HG03432 (cell line): ENCODE data around the gene SLC50A1.

Experiments
- ATAC-seq: cut with Tn5 transposase; IDR thresholded peaks from one replicate; pipeline ENCODE4 v1.9.1; 2021; ENCODE audit warnings: mild to moderate bottlenecking, moderate library complexity; ENCODE audit not compliant: unreplicated experiment

SLC50A1 gene, protein sequence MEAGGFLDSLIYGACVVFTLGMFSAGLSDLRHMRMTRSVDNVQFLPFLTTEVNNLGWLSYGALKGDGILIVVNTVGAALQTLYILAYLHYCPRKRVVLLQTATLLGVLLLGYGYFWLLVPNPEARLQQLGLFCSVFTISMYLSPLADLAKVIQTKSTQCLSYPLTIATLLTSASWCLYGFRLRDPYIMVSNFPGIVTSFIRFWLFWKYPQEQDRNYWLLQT

DNA sequence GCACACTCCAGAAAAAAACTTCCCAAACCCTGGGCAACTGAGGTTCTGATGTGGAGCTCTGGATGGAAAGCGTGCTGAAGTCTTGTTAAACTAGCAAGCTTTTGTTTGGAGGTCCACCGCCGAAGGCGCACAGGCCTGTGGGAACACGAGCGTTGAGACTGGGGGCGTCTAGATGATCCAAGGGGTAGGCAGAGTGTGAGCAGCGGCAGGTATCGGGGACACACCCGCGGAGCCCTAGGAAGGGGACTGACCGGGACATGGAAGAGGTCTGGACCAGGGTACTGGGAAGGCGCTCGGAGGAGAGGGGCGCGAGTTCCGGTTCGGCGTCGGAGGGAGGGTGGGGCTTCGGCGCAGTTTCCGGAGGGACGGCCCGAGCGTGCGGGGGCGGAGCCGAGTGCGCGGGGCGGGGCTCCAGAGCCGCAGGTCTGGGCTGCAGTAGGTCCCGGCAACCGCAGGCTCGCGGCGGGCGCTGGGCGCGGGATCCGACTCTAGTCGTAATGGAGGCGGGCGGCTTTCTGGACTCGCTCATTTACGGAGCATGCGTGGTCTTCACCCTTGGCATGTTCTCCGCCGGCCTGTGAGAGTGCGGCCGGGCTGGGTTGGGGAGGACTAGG, at the start of gene SLC50A1:
SLC50A1 (plus strand) TSS at position 438 of the 614 bp plus-strand sequence; CDS start at position 498, 60 bp downstream.
- peak; percentile 81 for ATAC-seq

DNA sequence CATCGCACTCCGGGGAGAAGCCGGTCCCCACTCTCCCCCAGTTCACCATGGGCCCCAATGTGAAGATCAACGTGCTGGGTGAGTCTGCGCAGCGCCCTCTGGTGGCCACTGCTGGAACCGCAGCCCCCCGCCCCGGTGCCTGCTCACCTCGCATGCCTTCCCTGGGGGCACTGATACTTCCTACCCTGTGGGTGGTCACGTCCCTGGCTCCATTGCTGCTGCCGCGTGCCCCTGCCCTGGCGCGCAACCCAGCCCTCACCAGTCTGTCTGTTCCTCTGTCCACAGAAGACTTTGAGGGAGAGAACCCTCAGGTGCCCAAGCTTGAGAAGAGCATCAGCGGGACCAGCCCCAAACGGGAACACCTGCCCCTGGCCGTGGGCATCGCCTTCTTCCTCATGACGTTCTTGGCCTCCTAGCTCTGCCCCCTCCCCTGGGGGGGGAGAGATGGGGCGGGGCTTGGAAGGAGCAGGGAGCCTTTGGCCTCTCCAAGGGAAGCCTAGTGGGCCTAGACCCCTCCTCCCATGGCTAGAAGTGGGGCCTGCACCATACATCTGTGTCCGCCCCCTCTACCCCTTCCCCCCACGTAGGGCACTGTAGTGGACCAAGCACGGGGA, 49.4 kb upstream of the SLC50A1 start:
- ATAC-seq = no peak

DNA sequence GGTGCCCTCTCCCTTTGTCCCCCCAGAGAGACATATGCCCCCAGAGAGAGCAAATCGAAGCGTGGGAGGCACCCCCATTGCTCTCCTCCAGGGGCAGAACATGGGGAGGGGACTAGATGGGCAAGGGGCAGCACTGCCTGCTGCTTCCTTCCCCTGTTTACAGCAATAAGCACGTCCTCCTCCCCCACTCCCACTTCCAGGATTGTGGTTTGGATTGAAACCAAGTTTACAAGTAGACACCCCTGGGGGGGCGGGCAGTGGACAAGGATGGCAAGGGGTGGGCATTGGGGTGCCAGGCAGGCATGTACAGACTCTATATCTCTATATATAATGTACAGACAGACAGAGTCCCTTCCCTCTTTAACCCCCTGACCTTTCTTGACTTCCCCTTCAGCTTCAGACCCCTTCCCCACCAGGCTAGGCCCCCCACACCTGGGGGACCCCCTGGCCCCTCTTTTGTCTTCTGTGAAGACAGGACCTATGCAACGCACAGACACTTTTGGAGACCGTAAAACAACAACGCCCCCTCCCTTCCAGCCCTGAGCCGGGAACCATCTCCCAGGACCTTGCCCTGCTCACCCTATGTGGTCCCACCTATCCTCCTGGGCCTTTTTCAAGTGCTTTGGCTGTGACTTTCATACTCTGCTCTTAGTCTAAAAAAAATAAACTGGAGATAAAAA, 48.7 kb upstream of the SLC50A1 start:
- ATAC-seq = no peak

DNA sequence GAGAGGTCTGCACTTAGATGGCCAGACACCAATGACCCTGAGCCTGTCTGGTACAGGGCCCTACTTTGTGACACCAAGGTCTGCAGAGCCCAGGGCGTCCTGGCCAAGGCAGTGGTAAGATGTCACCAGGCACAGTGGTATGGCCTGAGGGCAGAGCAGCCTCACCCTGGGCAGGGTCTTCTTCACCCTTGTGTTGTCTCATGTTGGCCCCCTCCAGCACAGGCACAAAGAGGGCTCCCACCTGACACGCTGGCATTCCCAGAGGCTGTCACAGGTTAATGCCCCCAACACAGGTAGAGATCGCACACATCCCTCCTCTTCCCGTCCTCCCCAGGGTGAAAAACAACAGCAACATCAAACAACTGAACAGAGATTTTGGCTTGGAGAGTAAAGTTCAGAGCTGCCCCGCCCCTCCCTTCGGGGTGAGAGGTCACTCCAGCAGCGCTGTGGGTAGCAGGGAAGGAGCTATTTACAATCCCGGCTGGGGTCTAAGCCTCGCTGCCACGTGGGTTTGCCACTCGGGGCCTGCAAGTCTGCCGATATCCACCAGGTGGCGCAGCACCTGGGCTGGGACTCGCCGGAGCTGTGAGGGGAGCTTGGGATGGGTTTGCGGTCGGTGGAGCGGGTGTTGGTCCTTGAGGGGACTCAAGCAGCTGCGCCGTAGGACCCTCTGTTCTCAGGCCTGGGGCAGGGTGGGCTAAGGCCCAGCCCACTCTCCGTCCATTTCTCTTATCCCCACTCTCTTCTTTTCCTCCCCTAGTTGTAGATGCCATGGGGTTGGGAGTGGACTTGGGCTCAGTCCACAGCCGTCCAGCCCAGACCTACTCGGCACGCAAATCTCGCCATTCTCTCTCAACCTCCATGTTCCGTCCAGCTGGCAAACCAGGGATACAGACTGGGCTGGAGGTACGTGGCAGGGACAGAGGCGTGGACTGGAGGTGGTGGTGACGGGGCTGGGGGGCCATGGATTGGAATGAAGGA, 44.3 kb upstream of the SLC50A1 start:
- no peak for ATAC-seq

DNA sequence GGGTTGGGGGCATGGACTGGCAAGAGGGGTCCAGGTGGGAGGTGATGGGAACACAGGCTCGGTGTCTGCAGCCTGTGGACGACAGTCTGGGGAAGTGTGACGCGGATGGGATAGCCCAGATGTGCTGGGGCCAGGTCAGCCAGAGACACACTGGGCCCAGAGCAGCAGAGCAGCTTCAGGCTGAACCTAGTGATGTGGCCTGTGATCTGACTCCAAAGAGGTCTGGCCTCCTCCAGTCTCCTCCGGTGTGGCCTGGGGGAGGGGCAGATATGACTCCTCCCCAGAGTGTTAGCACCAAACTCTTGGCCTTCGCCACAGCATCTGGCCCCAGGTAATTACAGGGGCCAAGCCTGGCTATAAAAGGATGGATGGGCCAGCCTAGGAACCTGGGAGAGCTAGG, 43.5 kb upstream of the SLC50A1 start:
- no peak for ATAC-seq

- no peak for ATAC-seq
Observed at GRCh38 chr1:155092641-155093040, 43.0 kb upstream of the SLC50A1 start.

DNA sequence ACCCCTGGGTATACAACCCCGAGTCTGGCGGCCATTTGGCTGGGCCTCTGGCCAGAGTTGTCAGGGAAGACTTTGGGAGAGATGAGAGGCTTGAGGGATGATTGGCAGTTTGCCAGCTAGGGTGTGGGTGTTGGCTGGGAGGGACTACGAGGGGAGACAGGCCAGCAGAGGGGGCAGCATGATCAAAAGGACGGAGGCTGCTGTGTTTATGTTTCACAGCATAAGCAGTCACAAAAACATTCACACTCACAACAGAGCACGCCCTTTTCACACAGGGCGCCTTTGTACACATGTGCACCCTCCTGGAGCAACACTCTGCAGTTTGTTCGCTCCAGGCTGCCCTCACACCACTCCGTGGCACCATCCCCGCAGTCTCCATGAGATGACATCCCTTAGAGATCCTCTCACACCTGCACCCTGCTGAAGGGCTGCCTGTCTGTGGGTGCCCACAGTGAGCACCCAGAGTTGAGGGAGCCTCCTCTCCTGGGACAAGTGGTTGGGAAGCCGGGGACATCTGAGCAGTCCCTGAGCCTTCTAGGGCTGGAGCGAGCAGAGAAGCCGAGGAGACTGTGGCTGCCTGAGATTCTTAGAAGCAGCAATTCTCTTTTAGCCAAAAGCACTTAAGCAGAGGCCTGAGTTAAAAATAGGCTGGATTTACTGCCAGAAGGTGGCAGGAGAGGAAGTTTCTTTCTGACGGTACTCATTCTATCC, 41.6 kb upstream of the SLC50A1 start:
- no peak for ATAC-seq

GRCh38 chr1:155094622-155094948, 41.1 kb upstream of the SLC50A1 start:
- no peak for ATAC-seq

DNA sequence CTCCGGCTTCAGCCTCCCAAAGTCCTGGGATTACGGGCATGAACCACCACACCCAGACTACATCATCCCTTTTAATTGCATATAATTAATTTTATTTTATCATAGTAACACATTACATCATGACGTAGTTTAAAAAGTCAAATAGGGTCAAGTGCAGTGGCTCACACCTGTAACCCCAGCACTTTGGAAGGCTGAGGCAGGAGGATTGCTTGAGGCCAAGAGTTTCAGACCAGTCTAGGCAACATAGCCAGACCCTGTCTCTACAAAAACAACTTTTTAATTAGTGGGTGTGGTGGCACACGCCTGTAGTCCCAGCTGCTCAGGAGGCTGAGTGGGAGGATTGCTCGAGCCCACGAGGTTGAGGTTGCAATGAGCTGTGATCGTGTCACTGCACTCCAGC, 36.3 kb upstream of the SLC50A1 start:
- no peak for ATAC-seq

DNA sequence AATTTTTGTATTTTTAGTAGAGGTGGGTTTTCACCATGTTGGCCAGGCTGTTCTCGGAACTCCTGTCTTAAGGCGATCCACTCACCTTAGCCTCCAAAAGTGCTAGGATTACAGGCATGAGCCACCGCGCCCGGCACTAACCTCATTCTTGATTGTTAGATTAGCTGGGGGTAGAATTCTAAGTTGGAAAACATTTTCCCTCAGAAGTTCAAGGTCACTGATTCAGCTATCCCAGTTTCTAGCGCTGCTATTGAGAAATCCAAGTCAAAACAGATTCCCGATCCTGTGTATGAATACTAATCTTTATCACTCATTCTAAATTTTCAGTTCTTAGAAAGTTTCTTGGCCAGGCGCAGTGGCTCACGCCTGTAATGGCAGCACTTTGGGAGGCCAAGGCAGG, 32.3 kb upstream of the SLC50A1 start:
- no peak for ATAC-seq

GRCh38 chr1:155104605-155105534, 30.8 kb upstream of the SLC50A1 start:
- no peak for ATAC-seq

- no peak for ATAC-seq
Observed at GRCh38 chr1:155105604-155106011, 30.0 kb upstream of the SLC50A1 start.

DNA sequence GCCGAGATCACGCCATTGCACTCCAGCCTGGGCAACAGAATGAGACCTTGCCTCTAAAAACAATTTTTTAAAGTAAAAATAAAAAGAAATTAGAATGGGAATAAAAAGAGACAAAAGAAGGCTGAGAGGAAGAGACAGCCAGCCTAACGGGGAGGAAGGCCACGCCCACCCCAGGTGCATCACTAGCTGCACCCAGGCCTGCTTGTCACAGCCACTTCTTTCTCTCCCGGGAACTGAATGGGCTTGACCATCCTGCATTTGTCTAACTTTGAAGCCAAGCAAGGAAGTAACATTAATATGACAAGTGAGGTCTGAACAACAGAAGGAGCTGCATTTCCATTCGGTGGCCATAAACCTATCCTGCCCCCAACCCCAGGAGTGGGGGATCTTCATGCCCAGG, 28.8 kb upstream of the SLC50A1 start:
- no peak for ATAC-seq

DNA sequence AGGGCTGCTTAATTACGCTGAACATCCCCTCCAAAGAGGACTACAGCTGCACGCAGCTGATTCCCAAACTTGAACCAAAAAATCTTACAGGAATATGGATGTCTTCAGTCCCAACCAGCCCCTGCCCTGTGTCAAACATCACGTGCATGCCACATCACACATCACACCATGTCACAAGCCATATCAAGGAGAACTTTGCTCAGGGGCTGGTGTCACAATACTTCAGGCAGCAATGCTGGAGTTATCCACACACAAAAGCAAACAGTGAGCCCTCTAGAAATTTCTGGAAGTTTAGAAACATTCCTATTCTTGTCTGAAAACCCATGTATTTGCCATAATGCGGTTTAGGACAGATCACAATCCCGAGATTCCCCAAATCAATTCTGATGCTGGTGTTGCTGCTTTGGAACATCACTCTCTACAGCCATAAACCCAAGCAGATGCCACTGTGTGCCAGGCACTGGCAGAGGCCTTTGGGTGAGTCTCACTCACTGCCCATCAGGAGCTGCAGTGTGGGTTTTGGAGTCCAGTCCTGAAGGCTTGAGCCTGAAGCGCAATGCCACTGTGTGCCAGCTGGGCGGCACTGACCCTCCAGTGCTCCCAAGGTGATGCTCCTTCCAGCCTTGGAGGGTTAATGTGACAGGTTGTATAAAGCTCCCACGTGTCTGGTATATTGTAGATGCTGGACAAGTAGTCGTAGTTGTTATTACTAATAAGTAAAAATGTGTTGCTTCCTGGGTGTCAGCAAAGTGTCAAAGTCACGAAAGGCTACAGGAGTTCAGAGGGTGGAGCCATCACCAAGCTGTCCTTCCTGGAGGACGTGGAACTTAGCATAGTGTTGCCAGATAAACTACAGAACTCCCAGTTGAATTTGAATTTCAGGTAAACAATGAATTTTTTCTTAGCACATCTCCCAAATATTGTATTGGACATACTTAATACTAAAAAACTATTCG, 28.1 kb upstream of the SLC50A1 start:
- ATAC-seq = no peak

DNA sequence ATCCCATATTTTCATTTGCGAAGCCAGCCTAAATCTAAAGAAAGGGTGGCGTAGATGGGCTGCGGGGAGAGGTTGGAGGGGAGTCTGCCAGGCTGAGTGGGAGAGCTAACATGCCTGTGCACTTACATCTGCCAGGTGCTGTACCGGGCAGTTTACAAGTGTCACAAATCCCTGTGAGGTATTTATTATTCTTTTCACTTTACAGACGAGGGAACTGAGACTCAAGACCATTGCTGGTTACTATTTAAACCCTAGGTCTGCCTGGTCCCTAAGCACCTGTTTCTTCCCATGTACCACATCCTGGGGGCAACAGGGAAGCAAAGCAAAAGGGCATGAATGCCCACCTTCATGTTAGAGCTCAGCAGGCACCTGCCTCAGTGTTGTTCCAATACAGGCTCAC, 27.4 kb upstream of the SLC50A1 start:
- no peak for ATAC-seq

GRCh38 chr1:155110381-155110780, 25.3 kb upstream of the SLC50A1 start:
- ATAC-seq = no peak

GRCh38 chr1:155110826-155111225, 24.8 kb upstream of the SLC50A1 start:
- no peak for ATAC-seq

- no peak for ATAC-seq
Observed at GRCh38 chr1:155113450-155113980, 22.1 kb upstream of the SLC50A1 start.
